Tongue (tissue), 2 donors: ENCODE measurements around the gene RNF224. TPM values are rescaled to one million over a fixed set of nuclear protein-coding genes. Genes with fewer than 3 reads are reported as not detected.
"Not testable (repeated sequence)": the region's sequence is repeated elsewhere in the genome, so short reads cannot be mapped to it uniquely, and the experiment has no call there.

Experiments
- DNase-seq: peaks from one replicate; pipeline ENCODE4 v3.0.0-alpha.2; 2015
- total RNA-seq: library from RNA; depleted of rRNA; stranded (reverse); fragments of >200 nt; gene quantifications from one replicate; pipeline ENCODE4 v1.2.3, GENCODE V29; 2014

RNF224 gene
- total RNA-seq, 1 donor from 2014 or later: not detected

GRCh38 chr9:137228506-137228967 is 1.2 kb downstream of the RNF224 start:
- no peak for DNase-seq

- DNase-seq: no peak
Measured at GRCh38 chr9:137228968-137229896, 1.9 kb downstream of the RNF224 start.

GRCh38 chr9:137229903-137230704 is 2.8 kb downstream of the RNF224 start:
- no peak for DNase-seq

- no peak for DNase-seq
Measured at GRCh38 chr9:137230705-137231371, 3.5 kb downstream of the RNF224 start, which contains the start of gene SLC34A3. Gene SLC34A3, plus strand, starts transcription at chr9:137230901. Its CDS starts 802 bp downstream, at chr9:137231703.

- DNase-seq: no peak
Measured at GRCh38 chr9:137231372-137232039, 4.2 kb downstream of the RNF224 start.

- DNase-seq: no peak
Measured at GRCh38 chr9:137232101-137232500, 4.8 kb downstream of the RNF224 start.

- DNase-seq: no peak
Measured at GRCh38 chr9:137232510-137232909, 5.2 kb downstream of the RNF224 start.

GRCh38 chr9:137233143-137233980 is 6.1 kb downstream of the RNF224 start:
- DNase-seq: no peak

- DNase-seq: no peak
Measured at GRCh38 chr9:137234055-137234697, 6.9 kb downstream of the RNF224 start.

- DNase-seq: no peak
Measured at GRCh38 chr9:137234758-137235423, 7.6 kb downstream of the RNF224 start.

GRCh38 chr9:137235424-137236237 is 8.3 kb downstream of the RNF224 start:
- DNase-seq: no peak

GRCh38 chr9:137236238-137236935 is 9.1 kb downstream of the RNF224 start:
- peak; percentile 93 for DNase-seq

- DNase-seq: no peak
Measured at GRCh38 chr9:137236936-137237421, 9.7 kb downstream of the RNF224 start.

- DNase-seq: peak; percentile 84
Measured at GRCh38 chr9:137237759-137238726, 10.7 kb downstream of the RNF224 start.

- not testable (repeated sequence) for DNase-seq
Measured at GRCh38 chr9:137239541-137240200, 12.4 kb downstream of the RNF224 start.

- peak; percentile 90 for DNase-seq
Measured at GRCh38 chr9:137240318-137240840, 13.1 kb downstream of the RNF224 start.
